AG09309 (cell line): Measurements from ENCODE around the gene HARS1.
"Not testable (repeated sequence)": the region's sequence is repeated elsewhere in the genome, so short reads cannot be mapped to it uniquely, and the experiment has no call there.

Experiments used
- DNase-seq: peaks from one replicate; pipeline ENCODE4 v3.0.0-alpha.2; 2010; ENCODE audit warnings: low read depth
- H3K4me3 ChIP-seq: 2 replicates; pipeline ENCODE4 v1.5.1; 2011; ENCODE audit warnings: mild to moderate bottlenecking, low read depth, low read length, moderate library complexity; ENCODE audit not compliant: control insufficient read depth
- TF ChIP-seq, protein P1 (sequence below): IDR thresholded peaks from 2 replicates; pipeline ENCODE4 v1.5.1; 2011; ENCODE audit warnings: mild to moderate bottlenecking, low read depth, low read length, inconsistent platforms; ENCODE audit not compliant: insufficient read depth, control insufficient read depth; ENCODE audit errors: missing control alignments

Gene HARS1

DNA sequence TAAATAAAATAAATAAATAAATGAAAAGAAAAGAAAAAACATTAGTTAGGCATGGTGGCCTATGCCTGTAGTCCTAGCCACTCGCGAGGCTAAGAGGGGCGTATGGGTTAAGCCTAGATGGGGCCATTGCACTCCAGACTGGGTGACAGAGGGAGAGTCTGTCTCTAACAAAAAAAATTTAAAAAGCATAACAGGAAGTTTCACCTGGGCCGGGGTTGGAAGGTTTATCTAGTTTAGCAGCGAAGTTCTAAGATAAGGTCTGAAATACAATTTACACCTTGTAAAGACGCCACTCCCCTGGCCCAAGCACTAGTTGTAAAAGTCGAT lies 27.1 kb upstream of the HARS1 start:
- H3K4me3 ChIP-seq, result peak overlapping the region; percentile 19; the same call in 1 of the 2 replicates

DNA sequence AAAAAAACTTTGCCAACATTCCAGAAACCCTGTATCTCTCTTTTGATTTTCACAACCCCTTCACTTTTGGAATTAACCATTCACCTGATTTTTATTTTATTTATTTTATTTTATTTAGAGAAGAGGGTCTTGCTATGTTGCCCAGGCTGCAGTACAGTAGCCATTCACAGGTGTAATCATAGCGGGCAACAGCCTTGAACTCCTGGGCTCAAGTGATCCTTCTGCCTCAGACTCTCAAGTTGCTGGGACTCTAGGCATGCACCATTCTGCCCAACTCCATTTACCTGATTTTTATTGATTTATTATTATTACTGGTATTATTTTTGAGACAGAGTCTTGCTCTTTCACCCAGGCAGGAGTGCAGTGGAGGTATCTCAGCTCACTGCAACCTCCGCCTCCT lies 25.1 kb upstream of the HARS1 start:
- not testable (repeated sequence) for DNase-seq, H3K4me3 ChIP-seq

More for the DNA sequence above, 27.1 kb upstream of the HARS1 start:
- DNase-seq, result no peak
- TF ChIP-seq, protein P1, sequence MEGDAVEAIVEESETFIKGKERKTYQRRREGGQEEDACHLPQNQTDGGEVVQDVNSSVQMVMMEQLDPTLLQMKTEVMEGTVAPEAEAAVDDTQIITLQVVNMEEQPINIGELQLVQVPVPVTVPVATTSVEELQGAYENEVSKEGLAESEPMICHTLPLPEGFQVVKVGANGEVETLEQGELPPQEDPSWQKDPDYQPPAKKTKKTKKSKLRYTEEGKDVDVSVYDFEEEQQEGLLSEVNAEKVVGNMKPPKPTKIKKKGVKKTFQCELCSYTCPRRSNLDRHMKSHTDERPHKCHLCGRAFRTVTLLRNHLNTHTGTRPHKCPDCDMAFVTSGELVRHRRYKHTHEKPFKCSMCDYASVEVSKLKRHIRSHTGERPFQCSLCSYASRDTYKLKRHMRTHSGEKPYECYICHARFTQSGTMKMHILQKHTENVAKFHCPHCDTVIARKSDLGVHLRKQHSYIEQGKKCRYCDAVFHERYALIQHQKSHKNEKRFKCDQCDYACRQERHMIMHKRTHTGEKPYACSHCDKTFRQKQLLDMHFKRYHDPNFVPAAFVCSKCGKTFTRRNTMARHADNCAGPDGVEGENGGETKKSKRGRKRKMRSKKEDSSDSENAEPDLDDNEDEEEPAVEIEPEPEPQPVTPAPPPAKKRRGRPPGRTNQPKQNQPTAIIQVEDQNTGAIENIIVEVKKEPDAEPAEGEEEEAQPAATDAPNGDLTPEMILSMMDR, result no peak

DNA sequence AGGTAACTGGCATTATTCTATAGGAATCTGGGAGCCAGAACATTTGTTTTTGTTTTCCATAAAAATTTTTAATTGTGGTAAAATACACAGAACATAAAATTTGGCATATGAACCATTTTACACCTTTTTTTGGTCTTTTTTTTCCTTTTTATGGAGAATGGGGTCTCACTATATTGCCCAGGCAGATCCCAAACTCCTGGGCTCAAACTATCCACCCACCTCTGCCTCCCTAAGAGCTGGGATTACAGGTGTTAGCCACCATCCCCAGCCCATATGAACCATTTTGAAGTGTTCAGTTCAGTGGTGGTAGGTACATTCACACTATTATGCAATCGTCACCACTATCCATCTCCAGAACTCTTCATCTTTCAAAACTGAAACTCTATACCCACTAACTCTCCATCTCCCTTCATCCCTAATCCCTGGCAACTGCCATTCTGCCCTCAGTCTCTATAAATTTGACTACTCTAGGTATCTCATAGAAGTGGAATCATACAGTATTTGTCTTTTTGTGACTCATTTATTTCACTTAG lies 22.5 kb upstream of the HARS1 start:
- TF ChIP-seq, protein P1, result no peak
- no peak overlapping the region for H3K4me3 ChIP-seq
- no peak for DNase-seq

DNA sequence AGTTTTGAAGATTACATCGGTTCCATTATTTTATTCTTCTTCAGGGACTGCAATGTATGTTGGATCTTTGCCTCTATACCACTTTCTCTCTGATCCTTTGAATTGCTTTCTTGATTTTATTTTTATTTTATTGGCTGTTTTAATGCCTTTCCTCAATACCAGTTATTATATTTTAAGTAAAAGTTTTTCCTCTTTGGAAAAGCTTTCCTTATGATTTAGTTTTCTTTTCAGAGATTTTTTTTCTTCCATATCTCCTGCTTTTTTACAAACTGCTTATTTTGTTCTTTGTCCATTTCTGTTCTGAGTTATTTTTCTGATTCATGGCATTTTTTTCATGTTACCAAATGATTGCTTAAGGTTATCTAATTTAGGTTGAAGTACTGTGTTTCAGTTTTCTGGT lies 20.6 kb upstream of the HARS1 start:
- TF ChIP-seq, protein P1, result no peak
- no peak overlapping the region for H3K4me3 ChIP-seq
- DNase-seq, result no peak

- H3K4me3 ChIP-seq, result peak overlapping the region; percentile 70
- DNase-seq, result peak; percentile 97
Observed at GRCh38 chr5:140710899-140711552, 19.9 kb upstream of the HARS1 start.

DNA sequence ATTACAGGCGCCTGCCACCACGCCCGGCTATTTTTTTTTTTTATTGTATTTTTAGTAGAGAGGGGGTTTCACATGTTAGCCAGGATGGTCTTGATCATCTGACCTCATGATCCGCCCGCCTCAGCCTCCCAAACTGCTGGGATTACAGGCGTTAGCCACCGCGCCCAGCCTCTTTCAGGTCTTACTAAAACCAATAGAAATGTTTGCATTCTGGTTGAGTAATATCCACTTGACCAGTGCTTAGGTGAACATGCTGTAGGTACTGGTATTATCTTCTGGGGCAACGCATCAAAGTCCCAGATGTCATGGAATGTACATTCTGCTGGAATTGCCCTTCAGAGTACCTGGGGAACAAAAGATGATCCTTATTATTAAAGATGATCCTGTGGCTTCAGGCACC lies 17.6 kb upstream of the HARS1 start:
- H3K4me3 ChIP-seq, DNase-seq: not testable (repeated sequence)

More at GRCh38 chr5:140710899-140711552, 19.9 kb upstream of the HARS1 start:
- TF ChIP-seq, protein P1, result no peak

- TF ChIP-seq, protein P1, result no peak
- DNase-seq, result no peak
- H3K4me3 ChIP-seq, result no peak overlapping the region
Observed at GRCh38 chr5:140707812-140708211, 16.6 kb upstream of the HARS1 start.
